NCI-H187 treated with DMSO at 0.1 percent for 48 hours (cell line): ENCODE data around the gene STARD13.
"Not testable (repeated sequence)": the region's sequence is repeated elsewhere in the genome, so short reads cannot be mapped to it uniquely, and the experiment has no call there.

Source experiments
- DNase-seq: peaks from one replicate; lab custom pipeline; 2025; lab: John Stamatoyannopoulos, UW

The STARD13 gene

DNA sequence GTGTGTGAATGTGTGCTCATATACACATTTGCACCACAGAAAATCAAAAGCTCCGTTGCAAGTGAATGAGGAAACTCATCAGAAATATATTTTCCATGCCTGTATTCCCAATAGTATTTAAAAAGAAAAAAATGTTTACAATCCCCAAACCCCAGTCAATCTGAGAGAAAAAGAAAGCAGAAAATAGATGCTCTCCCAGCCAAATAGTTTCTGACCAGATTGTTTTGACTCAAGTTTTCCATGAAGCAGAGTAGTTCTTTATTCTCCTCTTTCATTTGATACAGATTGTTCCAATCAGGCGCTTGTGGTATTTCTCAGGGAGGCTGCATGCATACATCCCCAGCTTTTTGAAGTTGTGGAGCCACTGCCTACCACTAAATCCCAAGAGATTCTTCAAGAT is 110.6 kb downstream of the STARD13 start:
- no peak for DNase-seq

DNA sequence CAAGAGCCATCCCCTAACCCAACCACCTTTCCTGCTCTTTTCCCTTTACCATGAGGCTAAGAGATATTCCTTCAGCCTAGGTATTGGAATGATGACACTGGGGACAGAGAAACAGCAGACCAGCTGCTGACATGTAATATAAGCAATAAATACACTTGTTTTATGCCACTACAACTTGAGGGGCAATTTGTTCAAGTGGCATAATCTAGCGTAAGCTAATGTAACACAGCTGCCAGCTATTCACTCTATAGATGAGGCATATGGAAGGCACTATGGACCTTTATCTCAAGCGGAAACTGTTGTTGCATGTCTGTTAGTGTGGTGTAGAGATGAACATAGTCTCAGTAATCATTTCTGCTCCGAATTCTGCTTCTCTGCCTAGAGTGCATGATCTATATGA is 111.1 kb downstream of the STARD13 start:
- DNase-seq: no peak

DNA sequence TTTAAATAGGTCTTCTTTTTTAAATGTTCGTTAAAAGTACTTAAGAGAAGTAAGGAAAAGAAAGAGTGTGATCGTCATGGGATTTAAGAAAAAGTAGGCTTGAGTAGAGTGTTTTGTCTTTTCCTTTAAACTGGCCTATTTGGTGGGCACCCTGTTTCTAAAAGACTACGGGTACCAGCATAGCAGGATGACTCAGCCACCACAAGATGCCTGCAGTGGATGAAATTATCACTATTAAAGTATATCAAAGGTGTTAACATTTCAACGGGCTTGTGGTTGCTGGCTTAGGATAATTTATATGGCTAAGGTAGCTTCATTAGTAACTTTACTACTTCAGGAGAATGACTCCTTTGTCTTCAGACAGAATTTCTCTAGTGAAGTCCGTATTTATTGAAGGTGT is 112.6 kb downstream of the STARD13 start:
- DNase-seq: no peak

DNA sequence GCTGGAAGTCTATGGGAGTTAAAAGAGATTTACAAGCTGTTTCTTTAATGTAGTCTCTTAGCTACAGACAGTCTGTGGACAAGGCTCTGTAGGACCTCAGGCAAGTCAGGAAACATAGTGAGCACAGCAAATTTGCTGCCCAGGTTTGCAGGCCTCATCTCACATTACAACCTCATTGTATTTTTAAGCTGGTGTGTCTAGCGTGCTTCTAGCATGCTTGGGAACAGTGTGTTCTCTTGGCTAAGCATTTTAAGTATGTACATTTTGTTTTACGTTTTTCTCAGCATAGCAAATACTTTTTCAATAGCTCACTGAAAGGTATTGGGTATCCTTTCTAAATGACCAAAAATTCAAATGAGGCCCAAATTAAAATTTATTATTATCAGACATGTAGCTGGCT is 113.2 kb downstream of the STARD13 start:
- no peak for DNase-seq

DNA sequence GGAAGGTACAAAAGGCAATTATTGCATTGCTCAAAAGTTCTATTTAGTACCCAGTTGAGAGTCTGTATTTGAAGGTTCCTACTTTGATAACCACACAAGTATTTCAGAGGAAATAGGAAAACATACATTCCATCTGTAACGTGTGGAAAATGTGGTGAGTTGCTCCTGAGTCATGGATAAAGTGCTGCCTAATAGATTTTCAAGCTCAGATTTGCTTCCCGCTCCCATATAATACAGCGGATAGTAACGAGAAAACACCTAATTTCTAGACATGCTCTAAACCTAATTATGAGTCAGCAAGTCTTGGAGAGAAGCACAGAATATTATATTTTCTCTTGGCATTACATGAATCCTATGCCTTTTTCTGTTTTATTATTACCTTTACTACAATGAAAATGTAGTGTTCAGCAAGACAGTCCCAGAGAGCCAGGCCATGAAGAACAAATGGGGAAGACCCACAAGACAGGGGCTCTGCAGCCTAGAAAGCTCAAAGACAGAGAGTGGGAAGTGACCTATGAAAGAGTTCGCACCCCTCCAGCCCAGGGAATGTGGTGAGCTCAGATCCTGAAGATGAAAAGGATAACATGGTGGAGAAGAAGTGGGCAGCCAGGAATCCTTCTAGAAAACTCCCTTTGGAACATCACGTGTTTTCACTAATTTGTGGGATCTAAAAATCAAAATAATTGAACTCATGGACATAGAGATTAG is 116.1 kb downstream of the STARD13 start:
- no peak for DNase-seq

DNA sequence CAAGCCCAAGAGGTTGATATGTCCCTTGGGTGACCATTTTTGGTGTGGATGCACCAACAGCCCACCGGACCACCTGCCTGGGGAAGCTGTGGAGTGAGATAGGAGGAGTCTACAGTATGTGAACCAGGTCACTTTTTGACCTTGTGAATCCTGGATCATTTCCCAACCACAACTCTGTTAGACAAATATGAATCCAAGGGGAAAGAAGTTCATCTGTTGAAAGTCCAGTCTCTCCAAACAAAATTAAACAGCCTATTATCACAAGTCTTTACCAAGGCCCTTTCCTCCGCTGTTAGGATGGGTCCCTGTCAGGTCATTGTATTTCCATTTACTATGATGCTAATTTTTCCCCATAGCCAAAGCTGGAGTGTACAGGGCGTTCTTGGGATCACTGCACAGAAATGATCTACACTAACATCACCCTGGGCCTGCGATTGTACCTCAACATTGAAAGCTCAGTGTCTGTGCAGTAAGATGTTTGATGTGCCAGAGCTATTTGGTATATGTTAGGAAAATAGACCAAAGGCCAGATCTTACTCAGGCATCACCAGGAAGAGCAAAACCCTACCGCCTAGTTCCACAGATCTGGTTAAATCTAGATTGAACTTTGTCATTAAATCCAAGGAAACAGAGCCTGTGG is 117.1 kb downstream of the STARD13 start:
- DNase-seq: no peak

DNA sequence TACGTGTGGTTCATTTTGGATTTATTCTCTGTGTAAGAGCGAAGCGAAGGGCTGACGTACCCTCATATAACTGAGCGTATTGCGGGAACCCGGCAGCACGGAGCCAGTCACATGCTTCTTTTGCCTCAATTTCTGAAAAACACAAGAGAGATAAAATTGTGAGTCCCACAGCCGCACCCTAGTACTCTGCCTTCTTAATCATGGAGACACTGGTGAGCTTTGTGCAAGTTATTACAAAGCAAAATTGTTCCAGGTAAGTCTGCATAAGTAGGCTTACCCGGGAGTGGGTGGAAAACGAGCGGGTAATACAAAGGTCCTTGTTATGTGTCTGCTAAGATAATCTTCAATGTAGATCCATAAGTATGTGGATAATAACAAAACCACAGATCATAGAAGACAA is 118.1 kb downstream of the STARD13 start:
- DNase-seq: no peak

DNA sequence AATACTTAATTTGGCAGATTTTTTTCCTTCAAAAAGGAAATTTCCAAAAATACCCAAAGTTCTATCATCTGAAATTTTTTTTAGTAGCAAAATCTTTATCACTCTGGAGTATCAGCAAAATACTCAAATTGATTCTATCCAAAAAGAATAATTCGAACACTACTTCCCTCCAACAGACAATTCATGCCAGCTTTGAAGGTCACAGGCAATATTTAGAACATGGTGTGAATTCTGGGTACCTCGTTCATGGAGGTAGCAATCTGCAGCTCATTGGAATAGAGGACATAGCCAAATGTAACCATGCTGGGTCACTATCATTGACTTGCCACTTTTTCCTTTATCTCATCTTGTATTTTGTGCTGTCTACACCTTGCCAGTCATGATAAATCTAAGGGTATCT is 119.8 kb downstream of the STARD13 start:
- no peak for DNase-seq

DNA sequence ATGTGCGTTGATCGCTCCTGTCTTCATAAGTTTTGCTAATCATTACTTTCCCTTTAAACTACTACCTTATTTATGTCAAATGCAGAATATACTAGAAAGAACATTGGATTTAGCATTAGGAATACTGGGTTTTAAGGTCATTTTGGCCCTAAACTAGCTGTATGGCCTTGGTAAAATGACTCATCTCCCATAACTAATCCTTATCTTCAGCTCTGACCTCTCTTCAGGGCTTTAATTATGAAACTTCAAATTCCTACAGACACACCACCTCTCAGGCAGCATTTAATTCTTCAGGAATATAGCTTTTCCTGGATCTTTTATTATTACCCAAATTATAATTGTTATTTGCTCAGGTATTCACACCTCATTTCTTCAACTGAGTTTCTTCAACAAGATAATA is 121.2 kb downstream of the STARD13 start:
- DNase-seq: no peak

GRCh38 chr13:33162725-33163124 is 122.8 kb downstream of the STARD13 start:
- not testable (repeated sequence) for DNase-seq

- DNase-seq: no peak
These were observed 126.7 kb downstream of the STARD13 start for GRCh38 chr13:33158816-33159215.

- DNase-seq: no peak
These were observed 127.3 kb downstream of the STARD13 start for GRCh38 chr13:33158271-33158670.

DNA sequence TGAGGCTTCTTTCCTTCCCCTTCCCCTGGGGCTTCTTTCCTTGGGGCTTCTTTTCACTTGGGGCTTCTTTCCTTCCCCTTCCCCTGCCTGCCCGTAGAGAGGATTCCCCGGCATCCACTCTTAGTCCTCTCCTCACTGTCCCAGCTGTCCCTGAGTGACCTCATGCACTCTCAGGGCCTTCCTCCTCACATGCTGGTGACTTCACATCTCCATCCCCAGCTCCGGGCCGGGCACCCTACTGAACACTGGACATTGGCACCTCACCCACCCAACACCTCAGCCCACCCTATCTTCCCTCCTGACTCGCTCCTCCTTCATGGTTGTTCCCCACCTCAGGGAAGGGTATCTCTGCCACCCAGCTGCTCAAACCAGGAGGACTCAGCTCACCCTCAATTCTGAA is 130.6 kb downstream of the STARD13 start:
- no peak for DNase-seq

DNA sequence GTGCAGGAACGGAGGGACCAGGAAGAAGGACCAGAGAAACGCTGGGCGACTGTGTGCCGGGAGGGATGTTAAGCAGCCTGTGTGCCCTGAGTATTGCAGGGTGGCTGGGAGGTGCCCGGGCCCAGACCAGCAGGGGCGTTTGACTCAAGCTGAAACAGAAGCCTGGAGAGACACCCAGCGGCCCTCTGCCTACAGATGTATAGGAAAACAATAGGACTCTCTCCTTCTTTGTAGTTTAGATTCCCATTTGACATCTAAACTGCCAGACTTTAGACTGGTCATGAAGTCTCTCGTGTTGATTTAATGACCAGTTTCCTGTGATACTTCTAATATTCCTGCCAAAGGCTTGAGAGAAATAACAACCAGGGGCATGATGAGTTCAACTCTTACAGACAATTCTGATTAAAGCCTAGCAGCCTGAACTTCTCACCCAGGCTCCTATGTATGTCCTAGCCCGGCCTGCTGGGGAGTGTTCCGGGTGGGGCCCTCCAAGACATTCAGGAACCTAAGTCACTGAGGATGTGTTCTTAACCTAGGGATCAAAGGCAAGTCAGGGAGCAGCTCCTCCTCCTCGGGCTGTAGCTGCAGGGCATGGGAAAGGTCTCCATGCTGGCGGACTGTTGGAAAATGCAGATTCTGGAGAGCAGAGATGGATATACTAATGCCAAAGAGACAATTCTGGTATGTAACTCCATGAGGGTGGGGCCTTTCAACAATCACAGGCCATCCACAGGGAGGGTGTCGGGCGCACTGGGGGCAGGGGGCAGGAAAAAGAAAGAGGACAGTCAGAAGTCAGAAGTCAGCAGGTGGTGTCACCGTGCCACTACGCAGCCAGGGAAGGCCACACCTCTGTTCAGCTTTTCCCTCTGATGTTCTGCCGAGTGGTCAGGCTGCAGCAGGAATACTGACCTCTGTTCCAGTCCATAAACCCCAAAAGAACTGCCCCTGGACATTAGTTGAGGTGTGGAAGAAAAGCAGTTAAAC is 131.8 kb downstream of the STARD13 start:
- DNase-seq: no peak

DNA sequence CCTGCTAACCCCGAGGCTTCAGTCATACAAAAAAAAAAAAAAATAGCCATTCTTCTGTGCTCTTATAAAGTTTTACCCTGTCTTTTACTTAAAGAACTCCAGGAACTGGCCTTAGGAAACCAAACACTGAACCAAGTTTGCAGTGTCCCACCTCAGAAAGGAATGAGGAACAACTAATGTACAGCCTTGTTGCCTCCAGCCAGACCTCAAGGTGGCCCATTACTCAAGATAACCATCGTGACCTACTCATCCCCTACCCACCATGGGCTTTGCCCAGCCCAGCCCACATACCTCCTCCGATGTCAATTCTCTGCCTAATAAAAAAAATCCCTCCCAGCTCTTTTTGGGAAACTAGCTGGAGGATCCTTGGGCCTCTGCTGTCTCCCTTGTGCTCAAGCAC is 133.2 kb downstream of the STARD13 start:
- no peak for DNase-seq

- DNase-seq: no peak
These were observed 134.9 kb downstream of the STARD13 start for GRCh38 chr13:33150662-33151061.

DNA sequence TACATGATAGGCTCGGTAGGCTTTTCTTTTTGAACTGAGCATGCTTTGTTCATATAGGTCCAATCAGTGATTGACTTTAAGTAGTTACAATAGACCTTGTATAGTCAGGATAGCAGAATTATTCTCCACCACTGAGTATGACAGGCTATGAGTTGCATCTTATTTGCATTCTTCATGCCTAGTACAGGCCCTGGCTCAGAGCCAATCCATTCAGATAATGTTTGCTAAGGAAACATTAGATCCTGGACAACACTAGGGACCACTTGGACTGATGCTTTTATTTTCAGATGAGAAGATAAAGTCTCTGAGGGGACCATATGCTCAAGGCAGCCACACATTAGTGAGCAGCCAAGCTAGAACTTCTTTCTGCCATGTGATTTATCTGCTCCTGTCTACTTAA is 135.4 kb downstream of the STARD13 start:
- no peak for DNase-seq

DNA sequence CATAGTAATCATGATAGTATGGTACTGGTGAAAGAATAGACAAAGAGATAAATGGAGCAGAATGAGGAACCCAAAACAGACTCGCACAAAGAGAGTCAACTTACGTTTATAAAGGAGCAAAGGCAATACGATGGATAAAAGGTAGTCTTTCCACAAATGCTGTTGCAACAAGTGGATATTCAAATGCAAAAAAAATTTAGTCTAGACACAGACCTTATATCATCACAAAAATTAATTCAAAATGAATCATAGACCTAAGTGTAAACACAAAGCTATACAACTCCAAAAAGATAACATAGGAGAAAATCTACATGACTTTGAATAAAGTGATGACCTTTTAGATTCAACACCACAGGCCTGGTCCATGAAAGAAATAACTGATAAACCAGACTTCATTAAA is 137.7 kb downstream of the STARD13 start:
- DNase-seq: no peak

DNA sequence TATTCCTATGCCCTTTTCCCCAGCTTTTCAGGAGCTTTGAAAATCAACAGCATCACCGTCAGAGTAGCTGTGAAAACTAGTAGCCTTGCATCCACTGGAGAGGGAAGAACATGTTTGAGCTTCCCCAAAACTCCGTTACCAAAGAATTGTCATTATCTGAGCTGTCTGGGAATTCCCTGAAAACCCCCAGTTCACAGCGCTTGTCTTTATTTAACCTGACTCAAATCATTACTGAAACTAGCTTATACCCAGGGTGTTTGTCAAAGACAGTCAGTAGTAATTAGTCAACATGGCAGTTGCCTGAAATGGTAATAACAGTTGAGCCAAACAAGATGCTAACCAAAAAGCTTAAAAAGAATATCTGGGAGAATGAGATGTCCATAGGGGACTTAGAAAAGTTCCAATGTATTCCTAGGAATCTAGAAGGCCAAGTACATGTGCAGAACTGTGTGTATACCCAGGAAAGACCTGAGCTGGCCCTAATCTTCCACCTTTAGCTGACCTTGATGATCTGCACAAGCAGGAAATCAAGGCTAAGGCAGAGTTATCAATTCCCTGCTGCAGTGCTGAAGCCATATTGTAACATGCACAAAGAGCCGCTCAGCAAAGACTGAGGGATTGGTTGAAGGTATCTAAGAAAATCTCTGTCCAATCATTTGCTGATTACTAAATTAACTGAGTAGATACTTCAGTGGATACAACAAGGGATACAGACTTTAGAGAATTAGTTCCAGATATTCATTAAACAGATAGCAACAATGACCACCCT is 138.5 kb downstream of the STARD13 start:
- no peak for DNase-seq

DNA sequence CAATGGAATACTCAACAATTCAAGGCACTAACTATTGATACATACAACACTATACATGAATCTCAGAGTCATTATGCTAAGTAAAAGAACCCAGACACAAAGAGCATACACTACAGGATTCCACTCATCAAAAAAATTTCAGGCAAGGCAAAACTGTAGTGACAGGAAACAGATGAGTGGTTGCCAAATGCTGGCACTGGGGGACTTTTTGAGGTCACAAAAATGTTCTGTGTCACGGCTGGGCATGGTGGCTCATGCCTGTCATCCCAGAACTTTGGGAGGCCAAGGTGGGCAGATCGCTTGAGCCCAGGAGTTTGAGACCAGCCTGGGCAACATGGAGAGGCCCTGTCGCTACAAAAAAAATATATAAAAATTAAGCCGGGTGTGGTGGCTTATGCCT is 139.9 kb downstream of the STARD13 start:
- DNase-seq: no peak

DNA sequence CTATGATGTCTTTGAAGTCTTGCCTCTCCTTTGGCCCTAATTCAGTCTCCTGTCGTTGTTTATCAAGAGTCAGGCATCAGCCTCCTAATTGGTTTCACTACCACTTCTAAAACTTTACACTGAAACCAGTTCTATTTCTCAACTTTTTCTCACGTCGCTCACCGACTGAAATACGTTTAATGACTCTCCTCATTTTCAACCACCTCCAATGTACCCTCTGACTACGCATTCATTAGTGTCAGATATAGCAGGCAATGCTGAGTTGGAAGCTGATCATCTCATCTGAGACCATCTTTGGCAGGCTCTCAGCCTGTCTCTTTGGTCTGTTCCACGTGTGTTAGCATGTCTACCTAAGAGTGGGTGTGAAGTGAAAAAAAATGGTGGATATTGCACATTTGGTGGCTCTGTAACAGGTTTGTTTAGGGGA is 141.2 kb downstream of the STARD13 start:
- DNase-seq: no peak
